Measurements from ENCODE around the gene AUTS2. TPM values are rescaled to one million over a fixed set of nuclear protein-coding genes. Genes with fewer than 3 reads are reported as not detected.
A peak's percentile ranks its signal among the peaks of the same experiment; 100 is the strongest.

AUTS2 gene
- total and polyA plus RNA-seq, 10 of the 15 experiments (the other 5 are each of a cell fraction or from before 2014, with no cell fraction given), result 6.4 to 55.6 (median 21.6) TPM

- ChIA-PET CTCF (interaction anchor here (0.7 to 3.4 kb wide), 19 partner anchors 10 to 255 kb away, joined by 3 to 16 read pairs (median 5); no protein-coding TSS in a partner anchor), POLR2A (interaction anchor here (0.6 to 1.9 kb wide), 6 partner anchors 15 to 218 kb away, joined by 3 to 12 read pairs (median 4); no protein-coding TSS in a partner anchor), RAD21 (ENCODE audit: unreplicated experiment) (interaction anchor here (0.9 to 3.3 kb wide), 11 partner anchors 9 to 148 kb away, joined by 3 to 39 read pairs (median 7); no protein-coding TSS in a partner anchor), SMC1A (ENCODE audit: uncharacterized antibody, unreplicated experiment) (interaction anchor here (0.8 to 9.9 kb wide), 22 partner anchors 8 to 140 kb away, joined by 3 to 89 read pairs (median 5); no protein-coding TSS in a partner anchor)
- peak overlapping the region; percentile 77 for H3K27ac ChIP-seq (ENCODE audit: control insufficient read depth, insufficient read depth)
- H3K27me3 ChIP-seq (replicated peaks in 1 of 2; ENCODE audit: control insufficient read depth in 2 of 2, insufficient read depth in 2 of 2, low read length in 1 of 2), result no peaks in the 10 kb centered on the region
- FAIRE-seq (no peak), ATAC-seq (peak; percentile 52), DNase-seq (ENCODE audit: low read depth, low spot score) (no peak)
- no peaks in the 10 kb centered on the region for H3K9me3 ChIP-seq (replicated peaks; ENCODE audit: control insufficient read depth, insufficient read depth, low read length)
- H3K9ac ChIP-seq (ENCODE audit: control insufficient read depth, insufficient read depth, low read length), result peak overlapping the region; percentile 9; the same call in 1 of the 2 replicates
- H3K4me1 ChIP-seq (ENCODE audit: control insufficient read depth, insufficient read depth, low read length), result peaks cover 38% of the 10 kb centered on the region
- no peak overlapping the region for H3K4me3 ChIP-seq
- no peaks in the 10 kb centered on the region; a peak in 1 of 4 replicates for H3K36me3 ChIP-seq (ENCODE audit: control insufficient read depth in 2 of 2, insufficient read depth in 2 of 2, low read length in 1 of 2)
- no peak overlapping the region for H2AFZ ChIP-seq (ENCODE audit: control insufficient read depth, low read depth, low read length)
- BruUV-seq (replicated peaks), result no TSS peak
- WGBS (ENCODE audit: insufficient coverage, insufficient replicate concordance, low lambda C conversion rate, missing lambda C conversion rate), result 13% methylated on average over 4 of the region's 4 CpGs
- H3K4me2 ChIP-seq (ENCODE audit: control insufficient read depth, insufficient read depth), result peak overlapping the region; percentile 19
- peaks cover 16% of the 10 kb centered on the region for H3K79me2 ChIP-seq (ENCODE audit: control insufficient read depth, insufficient read depth, low read length)
- H4K20me1 ChIP-seq (ENCODE audit: control insufficient read depth, insufficient read depth), result no peaks in the 10 kb centered on the region
- in situ Hi-C loops (cut with MboI), result no loop called here
- intact Hi-C loops (cut with micrococcal nuclease; ENCODE audit: unreplicated experiment), result loop anchor here (5.0 to 10.0 kb wide), 5 partner anchors 60 to 1018 kb away; no protein-coding TSS in a partner anchor
- TF ChIP-seq E2F8 (IDR thresholded peaks at IDR 0.05; ENCODE audit: low read depth, partially characterized antibody) (no peak), NFYA (IDR thresholded peaks at IDR 0.05; ENCODE audit: borderline replicate concordance, low read depth, low read length) (no peak), CREB1 (IDR thresholded peaks at IDR 0.05; ENCODE audit: low read depth) (0 out of 2 replicates have a peak, but pooled peaks have one; percentile 3), CREM (IDR thresholded peaks at IDR 0.05; ENCODE audit: low read depth) (peak; percentile 28; the same call in 1 of the 2 replicates), SIN3A (IDR thresholded peaks at IDR 0.05; ENCODE audit: low read depth, low read length) (no peak), RAD21 (IDR thresholded peaks at IDR 0.05; ENCODE audit: insufficient read depth, low read depth, low read length) (peak; percentile 56), ZBTB40 (IDR thresholded peaks at IDR 0.05; ENCODE audit: borderline replicate concordance) (peak; percentile 20; the same call in 1 of the 2 replicates), IKZF2 (IDR thresholded peaks at IDR 0.05) (peak in 1 of 2 experiments; percentile 31; a peak in 2 of 4 replicates), RELB (IDR thresholded peaks at IDR 0.05; ENCODE audit: low read depth) (peak; percentile 49; the same call in 1 of the 2 replicates), ZNF622 (IDR thresholded peaks at IDR 0.05) (no peak)
- TF ChIP-seq, protein P1, sequence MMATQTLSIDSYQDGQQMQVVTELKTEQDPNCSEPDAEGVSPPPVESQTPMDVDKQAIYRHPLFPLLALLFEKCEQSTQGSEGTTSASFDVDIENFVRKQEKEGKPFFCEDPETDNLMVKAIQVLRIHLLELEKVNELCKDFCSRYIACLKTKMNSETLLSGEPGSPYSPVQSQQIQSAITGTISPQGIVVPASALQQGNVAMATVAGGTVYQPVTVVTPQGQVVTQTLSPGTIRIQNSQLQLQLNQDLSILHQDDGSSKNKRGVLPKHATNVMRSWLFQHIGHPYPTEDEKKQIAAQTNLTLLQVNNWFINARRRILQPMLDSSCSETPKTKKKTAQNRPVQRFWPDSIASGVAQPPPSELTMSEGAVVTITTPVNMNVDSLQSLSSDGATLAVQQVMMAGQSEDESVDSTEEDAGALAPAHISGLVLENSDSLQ (IDR thresholded peaks at IDR 0.05), result peak; percentile 65; the same call in 1 of the 2 replicates
Measured at GRCh38 chr7:69677054-69677852, 79.0 kb downstream of the AUTS2 start.

All from GM12878 (cell line).